ENCODE measurements around the gene FAM117A. TPM values are rescaled to one million over a fixed set of nuclear protein-coding genes. Genes with fewer than 3 reads are reported as not detected.
"Not testable (repeated sequence)": the region's sequence is repeated elsewhere in the genome, so short reads cannot be mapped to it uniquely, and the experiment has no call there.

Gene FAM117A
- total and polyA plus RNA-seq, 4 donors, result 8.6 to 20.9 (median 13.4) TPM

DNA sequence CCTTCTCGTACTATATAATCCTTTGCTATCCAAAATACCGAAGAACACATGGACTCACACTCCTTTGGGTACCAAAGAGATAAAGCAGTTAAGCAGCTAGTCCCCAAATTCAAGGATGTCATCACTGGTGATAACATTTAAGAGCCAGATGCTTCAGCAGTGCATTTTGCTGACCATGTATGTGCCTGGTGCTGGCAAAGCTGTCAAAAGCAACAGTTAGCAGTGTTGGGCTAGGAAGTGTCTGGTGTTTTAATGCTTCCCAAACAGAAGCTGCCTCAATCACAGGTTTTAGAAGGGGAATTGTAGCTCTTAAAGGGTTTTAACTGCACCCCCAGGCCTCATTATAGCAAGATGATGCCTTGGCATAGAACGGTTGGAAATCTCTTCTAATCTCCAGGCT lies 4.7 kb downstream of the FAM117A start:
- 86 to 88% methylated on average over 3 of the region's 3 CpGs for WGBS, 2 donors
- DNase-seq (no peak), ATAC-seq (ENCODE audit: insufficient read depth, low FRiP score) (no peak)
- Histone ChIP-seq H3K9ac (ENCODE audit: insufficient read depth in 1 of 2, low read length in 2 of 2) (no peak overlapping the region), H3K27ac (ENCODE audit: low read depth in 1 of 2, low read length in 1 of 2) (no peak overlapping the region), H3K27me3 (ENCODE audit: control insufficient read depth in 3 of 3, insufficient read depth in 3 of 3, low read length in 2 of 3) (no peaks in the 10 kb centered on the region), H3K4me1 (ENCODE audit: control insufficient read depth in 5 of 5, insufficient read depth in 5 of 5, low read length in 5 of 5) (peaks cover 0 to 20% (median 13%) of the 10 kb centered on the region in 5 donors), H3K36me3 (ENCODE audit: control insufficient read depth in 4 of 4, insufficient read depth in 4 of 4, low read length in 4 of 4) (peaks cover 0 to 4% (median 0%) of the 10 kb centered on the region in 4 donors), H3K9me3 (ENCODE audit: control insufficient read depth in 4 of 4, insufficient read depth in 3 of 4, low read length in 3 of 4) (no peaks in the 10 kb centered on the region), H3K4me3 (no peak overlapping the region)
- TF ChIP-seq, protein P1, sequence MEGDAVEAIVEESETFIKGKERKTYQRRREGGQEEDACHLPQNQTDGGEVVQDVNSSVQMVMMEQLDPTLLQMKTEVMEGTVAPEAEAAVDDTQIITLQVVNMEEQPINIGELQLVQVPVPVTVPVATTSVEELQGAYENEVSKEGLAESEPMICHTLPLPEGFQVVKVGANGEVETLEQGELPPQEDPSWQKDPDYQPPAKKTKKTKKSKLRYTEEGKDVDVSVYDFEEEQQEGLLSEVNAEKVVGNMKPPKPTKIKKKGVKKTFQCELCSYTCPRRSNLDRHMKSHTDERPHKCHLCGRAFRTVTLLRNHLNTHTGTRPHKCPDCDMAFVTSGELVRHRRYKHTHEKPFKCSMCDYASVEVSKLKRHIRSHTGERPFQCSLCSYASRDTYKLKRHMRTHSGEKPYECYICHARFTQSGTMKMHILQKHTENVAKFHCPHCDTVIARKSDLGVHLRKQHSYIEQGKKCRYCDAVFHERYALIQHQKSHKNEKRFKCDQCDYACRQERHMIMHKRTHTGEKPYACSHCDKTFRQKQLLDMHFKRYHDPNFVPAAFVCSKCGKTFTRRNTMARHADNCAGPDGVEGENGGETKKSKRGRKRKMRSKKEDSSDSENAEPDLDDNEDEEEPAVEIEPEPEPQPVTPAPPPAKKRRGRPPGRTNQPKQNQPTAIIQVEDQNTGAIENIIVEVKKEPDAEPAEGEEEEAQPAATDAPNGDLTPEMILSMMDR (IDR thresholded peaks at IDR 0.05; ENCODE audit: control extremely low read depth, extremely low read depth), result no peak

DNA sequence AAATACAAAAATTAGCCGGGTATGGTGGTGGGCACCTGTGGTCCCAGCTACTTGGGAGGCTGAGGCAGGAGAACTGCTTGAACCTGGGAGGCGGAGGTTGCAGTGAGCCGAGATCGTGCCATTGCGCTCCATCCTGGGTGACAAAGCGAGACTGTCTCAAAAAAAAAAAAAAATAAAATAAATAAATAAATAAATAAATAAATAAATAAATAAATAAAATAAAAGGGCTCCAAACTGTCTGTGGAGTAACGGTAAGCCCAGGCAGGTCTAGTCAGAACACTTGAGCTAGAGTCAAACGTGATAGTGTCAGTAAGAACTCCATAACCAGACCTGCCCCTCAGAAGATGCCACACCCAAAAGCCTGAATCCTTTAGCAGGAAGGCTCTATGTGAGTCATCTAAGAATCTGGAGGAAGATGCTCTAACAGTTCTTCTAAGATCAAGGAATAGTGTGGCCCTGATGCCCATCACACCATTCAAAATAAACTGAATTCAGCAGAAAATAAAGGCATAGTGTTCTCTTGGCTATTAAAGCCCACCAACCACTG lies 5.4 kb downstream of the FAM117A start:
- H3K36me3 ChIP-seq (ENCODE audit: control insufficient read depth in 4 of 4, insufficient read depth in 4 of 4, low read length in 4 of 4); H3K27me3 ChIP-seq (ENCODE audit: control insufficient read depth in 3 of 3, insufficient read depth in 3 of 3, low read length in 2 of 3); ATAC-seq (ENCODE audit: insufficient read depth, low FRiP score); H3K4me3 ChIP-seq; DNase-seq; H3K27ac ChIP-seq (ENCODE audit: low read depth in 1 of 2, low read length in 1 of 2); H3K9me3 ChIP-seq (ENCODE audit: control insufficient read depth in 4 of 4, insufficient read depth in 3 of 4, low read length in 3 of 4); H3K9ac ChIP-seq (ENCODE audit: insufficient read depth in 1 of 2, low read length in 2 of 2): not testable (repeated sequence)
- WGBS, 2 donors, result 88% methylated on average over 8 of the region's 8 CpGs
- peaks cover 0 to 20% (median 13%) of the 10 kb centered on the region in 5 donors for H3K4me1 ChIP-seq (ENCODE audit: control insufficient read depth in 5 of 5, insufficient read depth in 5 of 5, low read length in 5 of 5)

DNA sequence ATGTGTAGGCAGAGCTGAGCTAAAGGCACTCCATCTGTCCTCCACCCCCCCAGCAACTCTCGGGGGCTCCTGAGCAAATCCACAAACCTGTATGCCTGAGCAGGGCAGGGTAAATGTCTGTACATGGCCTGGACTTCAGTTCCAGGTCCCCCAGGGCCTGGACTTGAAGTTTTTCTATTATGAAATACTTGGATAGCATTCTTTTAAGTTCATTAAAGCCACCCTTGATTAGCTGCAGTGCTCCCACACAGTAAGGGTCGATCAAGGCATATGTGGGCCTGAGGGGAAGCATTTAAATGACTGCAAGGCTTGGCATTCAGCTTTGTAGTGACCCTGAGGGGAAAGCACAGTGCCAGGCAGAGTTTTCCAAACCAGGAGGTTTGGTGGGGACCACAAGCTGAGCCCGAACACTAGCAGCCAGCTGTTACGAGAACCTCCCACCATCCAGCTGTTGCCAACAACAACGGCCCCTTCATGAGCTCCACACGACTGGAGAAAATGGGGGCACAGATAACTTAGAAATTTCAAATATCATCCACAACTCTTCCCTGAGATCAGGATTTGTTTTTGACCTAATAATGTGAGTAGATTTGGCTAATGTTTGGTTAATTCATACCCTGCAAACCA lies 6.7 kb downstream of the FAM117A start:
- TF ChIP-seq, protein P1 (IDR thresholded peaks at IDR 0.05; ENCODE audit: control extremely low read depth, extremely low read depth), result no peak
- peaks cover 0 to 4% (median 0%) of the 10 kb centered on the region in 4 donors for H3K36me3 ChIP-seq (ENCODE audit: control insufficient read depth in 4 of 4, insufficient read depth in 4 of 4, low read length in 4 of 4)
- peak overlapping the region in 1 of 2 donors; percentile 42 for H3K9ac ChIP-seq (ENCODE audit: insufficient read depth in 1 of 2, low read length in 2 of 2)
- 77 to 89% methylated on average over 6 of the region's 6 CpGs for WGBS, 2 donors
- H3K4me1 ChIP-seq (ENCODE audit: control insufficient read depth in 5 of 5, insufficient read depth in 5 of 5, low read length in 5 of 5), result peaks cover 0 to 20% (median 11%) of the 10 kb centered on the region in 5 donors
- peak in 2 of 3 donors; percentile 30 to 33 for DNase-seq
- H3K27me3 ChIP-seq (ENCODE audit: control insufficient read depth in 3 of 3, insufficient read depth in 3 of 3, low read length in 2 of 3), result no peaks in the 10 kb centered on the region
- H3K9me3 ChIP-seq (ENCODE audit: control insufficient read depth in 4 of 4, insufficient read depth in 3 of 4, low read length in 3 of 4), result no peaks in the 10 kb centered on the region
- H3K4me3 ChIP-seq, result no peak overlapping the region
- H3K27ac ChIP-seq (ENCODE audit: low read depth in 1 of 2, low read length in 1 of 2), result peak overlapping the region in 1 of 2 donors; percentile 52
- no peak for ATAC-seq (ENCODE audit: insufficient read depth, low FRiP score)

DNA sequence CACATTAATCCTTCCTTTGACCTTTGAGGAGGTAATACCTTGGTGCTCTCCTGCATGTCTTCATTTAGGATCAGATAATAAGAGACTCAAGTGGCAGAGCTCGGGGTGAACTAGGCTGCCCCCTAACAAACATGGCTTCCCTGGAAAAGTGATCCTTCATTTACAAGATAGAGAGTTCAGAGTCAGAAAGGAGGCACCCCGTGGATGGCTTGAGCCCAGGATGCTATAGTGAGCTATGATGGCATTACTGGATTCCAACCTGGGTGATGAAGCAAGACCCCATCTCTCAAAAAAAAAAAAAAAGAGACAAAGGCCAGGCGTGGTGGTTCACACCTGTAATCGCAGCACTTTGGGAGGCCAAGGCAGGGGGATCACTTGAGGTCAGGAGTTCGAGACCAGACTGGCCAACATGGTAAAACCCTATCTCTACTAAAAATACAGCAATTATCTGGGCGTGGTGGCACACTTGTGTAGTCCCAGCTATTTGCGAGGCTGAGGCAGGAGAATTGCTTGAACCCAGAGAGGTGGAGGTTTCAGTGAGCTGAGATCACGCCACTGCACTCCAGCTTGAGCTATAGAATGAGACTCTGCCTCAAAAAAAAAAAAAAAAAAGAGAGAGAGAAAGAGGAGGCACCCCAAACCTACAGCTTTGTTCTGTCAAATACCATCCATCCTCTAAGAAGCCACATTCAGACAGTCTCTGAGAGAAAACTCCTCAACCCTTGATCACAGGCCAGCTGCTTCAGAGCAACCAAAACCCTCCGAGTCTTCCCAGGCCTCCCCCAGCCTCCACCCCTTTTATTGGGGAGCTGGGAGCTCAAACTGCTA lies 7.4 kb downstream of the FAM117A start:
- no peaks in the 10 kb centered on the region for H3K9me3 ChIP-seq (ENCODE audit: control insufficient read depth in 4 of 4, insufficient read depth in 3 of 4, low read length in 3 of 4)
- peak overlapping the region in 1 of 2 donors; percentile 52 for H3K27ac ChIP-seq (ENCODE audit: low read depth in 1 of 2, low read length in 1 of 2)
- TF ChIP-seq, protein P1 (IDR thresholded peaks at IDR 0.05; ENCODE audit: control extremely low read depth, extremely low read depth), result no peak
- ATAC-seq (ENCODE audit: insufficient read depth, low FRiP score), result no peak
- H3K4me1 ChIP-seq (ENCODE audit: control insufficient read depth in 5 of 5, insufficient read depth in 5 of 5, low read length in 5 of 5), result peaks cover 0 to 23% (median 11%) of the 10 kb centered on the region in 5 donors
- no peak for DNase-seq
- H3K36me3 ChIP-seq (ENCODE audit: control insufficient read depth in 4 of 4, insufficient read depth in 4 of 4, low read length in 4 of 4), result peaks cover 0 to 4% (median 0%) of the 10 kb centered on the region in 4 donors
- 88 to 89% methylated on average over 9 of the region's 9 CpGs for WGBS, 2 donors
- H3K9ac ChIP-seq (ENCODE audit: insufficient read depth in 1 of 2, low read length in 2 of 2), result peak overlapping the region in 1 of 2 donors; percentile 42
- no peaks in the 10 kb centered on the region for H3K27me3 ChIP-seq (ENCODE audit: control insufficient read depth in 3 of 3, insufficient read depth in 3 of 3, low read length in 2 of 3)
- H3K4me3 ChIP-seq, result no peak overlapping the region

Measured in lung (tissue), 12 donors.